Tibial artery (tissue), 4 donors: ENCODE measurements around the gene ZNF2.

Experiments
- DNase-seq, 2 donors: peaks; one replicate each; pipeline ENCODE4 v3.0.0-alpha.2; 2019
- H3K27ac ChIP-seq, 2 donors: fragments of 200-600 bp; sonication (generic) in 1 of 2; 1 replicate in 1 of 2; 2 replicates in 1 of 2; pipeline ENCODE4 v1.5.1; 2018 to 2019; ENCODE audit warnings: mild to moderate bottlenecking in 1 of 2
- H3K27me3 ChIP-seq, 2 donors: fragments of 200-600 bp; sonication (generic) in 1 of 2; one replicate each; pipeline versions ENCODE4 v1.5.1 to v1.6.0; 2016 to 2019
- H3K36me3 ChIP-seq, 3 donors: fragments of 200-600 bp; sonication (generic) in 2 of 3; one replicate each; pipeline ENCODE4 v1.5.1; 2016 to 2019; ENCODE audit warnings: mild to moderate bottlenecking in 2 of 3
- H3K4me1 ChIP-seq, 4 donors: fragments of 200-600 bp; sonication (generic) in 2 of 4; 1 replicate in 3 of 4; 2 replicates in 1 of 4; pipeline ENCODE4 v1.5.1; 2016 to 2019
- H3K4me3 ChIP-seq, 2 donors: fragments of 200-600 bp; sonication (generic) in 1 of 2; 1 replicate in 1 of 2; 2 replicates in 1 of 2; pipeline ENCODE4 v1.5.1; 2018 to 2019; ENCODE audit warnings: mild to moderate bottlenecking in 2 of 2
- H3K9me3 ChIP-seq, 3 donors: fragments of 200-600 bp; sonication (generic) in 1 of 3; one replicate each; pipeline ENCODE4 v1.5.1; 2016 to 2019
- intact Hi-C: fragments of 100-400 bp; cut with DNase I; formaldehyde crosslinking; loops from one replicate; pipeline ENCODE4 v1.15.0; 2023; ENCODE audit warnings: low total_unique reads
- TF ChIP-seq, protein P1 (sequence below), 2 experiments: fragments of 200-600 bp in 1 of 2; fragments of 450-650 bp in 1 of 2; IDR thresholded peaks; one replicate each; pipeline ENCODE4 v1.5.1; 2017 to 2019; ENCODE audit warnings: antibody characterized with exemption in 2 of 2, mild to moderate bottlenecking in 1 of 2, moderate library complexity in 1 of 2

The ZNF2 gene

DNA sequence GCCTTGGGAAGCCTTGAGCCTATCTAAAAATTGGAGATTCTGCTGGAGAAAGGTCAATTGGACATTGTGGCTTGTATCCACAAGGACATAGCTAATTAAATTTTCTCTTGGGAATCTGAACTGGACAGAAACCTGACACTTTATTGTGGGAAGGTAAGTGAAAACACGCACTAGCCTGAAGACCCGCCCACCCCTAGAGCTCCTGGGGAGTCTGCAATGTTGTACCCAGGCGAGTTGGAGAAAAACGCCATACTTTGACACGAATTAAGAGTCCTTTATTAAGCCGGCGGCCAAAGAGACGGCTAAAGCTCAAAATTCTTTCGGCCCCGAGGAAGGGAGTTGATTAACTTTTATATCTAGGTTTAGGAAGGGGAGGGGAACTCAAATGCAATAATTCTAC, 40.5 kb downstream of the ZNF2 start:
- TF ChIP-seq, protein P1, sequence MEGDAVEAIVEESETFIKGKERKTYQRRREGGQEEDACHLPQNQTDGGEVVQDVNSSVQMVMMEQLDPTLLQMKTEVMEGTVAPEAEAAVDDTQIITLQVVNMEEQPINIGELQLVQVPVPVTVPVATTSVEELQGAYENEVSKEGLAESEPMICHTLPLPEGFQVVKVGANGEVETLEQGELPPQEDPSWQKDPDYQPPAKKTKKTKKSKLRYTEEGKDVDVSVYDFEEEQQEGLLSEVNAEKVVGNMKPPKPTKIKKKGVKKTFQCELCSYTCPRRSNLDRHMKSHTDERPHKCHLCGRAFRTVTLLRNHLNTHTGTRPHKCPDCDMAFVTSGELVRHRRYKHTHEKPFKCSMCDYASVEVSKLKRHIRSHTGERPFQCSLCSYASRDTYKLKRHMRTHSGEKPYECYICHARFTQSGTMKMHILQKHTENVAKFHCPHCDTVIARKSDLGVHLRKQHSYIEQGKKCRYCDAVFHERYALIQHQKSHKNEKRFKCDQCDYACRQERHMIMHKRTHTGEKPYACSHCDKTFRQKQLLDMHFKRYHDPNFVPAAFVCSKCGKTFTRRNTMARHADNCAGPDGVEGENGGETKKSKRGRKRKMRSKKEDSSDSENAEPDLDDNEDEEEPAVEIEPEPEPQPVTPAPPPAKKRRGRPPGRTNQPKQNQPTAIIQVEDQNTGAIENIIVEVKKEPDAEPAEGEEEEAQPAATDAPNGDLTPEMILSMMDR (IDR thresholded peaks at IDR 0.05), result no peak
- H3K4me3 ChIP-seq, result peak overlapping the region in 1 of 2 donors; percentile 67
- peaks cover 0 to 24% (median 9%) of the 10 kb centered on the region in 4 donors for H3K4me1 ChIP-seq
- intact Hi-C loops, result no loop called here
- H3K27me3 ChIP-seq, result no peaks in the 10 kb centered on the region
- peaks cover 0 to 13% (median under 1%) of the 10 kb centered on the region in 3 donors for H3K9me3 ChIP-seq
- no peak for DNase-seq
- peaks cover 9 to 19% (median 10%) of the 10 kb centered on the region in 3 donors for H3K36me3 ChIP-seq
- H3K27ac ChIP-seq, result no peak overlapping the region

DNA sequence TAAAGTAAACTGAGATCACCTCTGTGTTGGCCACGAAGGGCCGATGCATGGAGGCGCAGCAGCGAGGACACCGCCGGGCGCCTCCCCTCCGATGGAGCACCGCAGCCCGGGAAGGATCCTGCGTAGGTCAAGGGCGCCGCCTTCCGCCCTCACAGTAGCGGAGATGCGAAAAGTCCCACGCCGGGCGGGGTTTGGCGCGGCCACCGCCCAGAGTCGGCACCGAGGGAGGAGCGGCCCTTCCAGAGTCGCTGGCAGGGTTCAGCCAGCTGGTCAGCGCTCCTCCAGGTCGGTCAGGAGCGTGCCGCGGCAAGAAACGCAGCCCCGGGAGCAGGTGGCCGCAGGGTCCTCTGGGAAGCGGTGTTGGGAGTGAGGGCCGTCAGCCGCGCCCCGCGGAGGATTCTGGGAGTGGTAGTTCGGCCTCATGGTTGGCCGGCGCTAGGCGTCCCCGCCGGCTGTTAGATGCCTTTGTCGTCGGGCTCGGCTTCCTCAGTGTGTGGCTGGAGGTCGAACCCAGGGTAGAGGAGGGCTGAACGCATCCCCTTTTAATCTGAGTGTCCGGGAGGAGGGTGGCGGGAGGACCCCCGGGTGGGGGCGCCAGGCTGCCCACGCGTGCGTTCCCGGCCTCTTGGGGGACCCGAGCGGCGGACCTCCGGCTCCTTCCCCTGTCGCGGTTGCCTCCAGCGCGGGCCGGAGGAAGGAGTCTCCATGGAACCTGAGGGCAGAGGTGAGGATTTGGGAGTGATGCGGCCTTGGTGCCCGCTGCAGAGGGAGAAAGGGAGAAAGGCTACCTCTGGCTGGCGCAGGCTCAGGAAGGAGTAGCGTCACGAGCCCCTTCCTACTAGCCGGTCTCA, 41.7 kb downstream of the ZNF2 start, which contains the start of gene ZNF892:
TSS of gene ZNF892 (plus strand) at position 411 of the 851 bp plus-strand sequence. CDS start at position 706, 295 bp downstream.
- Histone ChIP-seq H3K27me3 (no peaks in the 10 kb centered on the region), H3K4me1 (peaks cover 0 to 24% (median 9%) of the 10 kb centered on the region in 4 donors), H3K27ac (peak within 1 kb of the TSS; percentile 93), H3K9me3 (peaks cover 0 to 25% (median 13%) of the 10 kb centered on the region in 3 donors), H3K36me3 (peaks cover 21 to 31% (median 23%) of the 10 kb centered on the region in 3 donors), H3K4me3 (peak within 1 kb of the TSS; percentile 64 to 67)
- TF ChIP-seq, protein P1 (IDR thresholded peaks at IDR 0.05), result peak in 1 of 2 experiments; percentile 21
- intact Hi-C loops, result no loop called here
- DNase-seq, result peak; percentile 90 to 93

- intact Hi-C loops, result no loop called here
- H3K4me3 ChIP-seq, result peak overlapping the region; percentile 64 to 67
These were observed 42.5 kb downstream of the ZNF2 start for GRCh38 chr2:95208106-95208505.

DNA sequence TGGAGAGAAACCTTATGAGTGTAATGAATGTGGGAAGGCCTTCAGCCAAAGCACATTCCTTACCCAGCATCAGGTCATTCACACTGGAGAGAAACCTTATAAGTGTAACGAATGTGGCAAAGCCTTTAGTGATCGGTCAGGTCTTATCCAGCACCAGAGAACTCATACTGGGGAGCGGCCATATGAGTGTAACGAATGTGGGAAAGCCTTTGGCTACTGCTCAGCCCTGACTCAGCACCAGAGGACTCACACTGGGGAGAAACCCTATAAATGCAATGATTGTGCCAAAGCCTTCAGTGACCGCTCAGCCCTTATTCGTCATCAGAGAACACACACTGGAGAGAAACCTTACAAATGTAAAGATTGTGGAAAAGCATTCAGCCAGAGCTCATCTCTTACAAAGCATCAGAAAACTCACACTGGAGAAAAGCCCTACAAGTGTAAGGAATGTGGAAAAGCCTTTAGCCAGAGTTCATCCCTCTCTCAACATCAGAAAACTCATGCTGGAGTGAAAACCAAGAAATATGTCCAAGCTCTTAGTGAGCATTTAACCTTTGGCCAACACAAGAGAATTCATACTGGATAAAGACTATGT, 49.5 kb downstream of the ZNF2 start:
- Histone ChIP-seq H3K27me3 (no peaks in the 10 kb centered on the region), H3K4me3 (no peak overlapping the region), H3K27ac (no peak overlapping the region), H3K36me3 (peaks cover 96 to 100% (median 97%) of the 10 kb centered on the region in 3 donors), H3K9me3 (peaks cover 31 to 98% (median 84%) of the 10 kb centered on the region in 3 donors), H3K4me1 (no peaks in the 10 kb centered on the region)
- intact Hi-C loops, result no loop called here
- TF ChIP-seq, protein P1 (IDR thresholded peaks at IDR 0.05), result no peak
- DNase-seq, result no peak

More at GRCh38 chr2:95208106-95208505, 42.5 kb downstream of the ZNF2 start:
- peaks cover 29 to 39% (median 30%) of the 10 kb centered on the region in 3 donors for H3K36me3 ChIP-seq
- H3K27ac ChIP-seq, result peak overlapping the region; percentile 93
- TF ChIP-seq, protein P1 (IDR thresholded peaks at IDR 0.05), result no peak
- H3K4me1 ChIP-seq, result peaks cover 0 to 24% (median 9%) of the 10 kb centered on the region in 4 donors
- DNase-seq, result no peak
- H3K27me3 ChIP-seq, result no peaks in the 10 kb centered on the region
- peaks cover 0 to 33% (median 19%) of the 10 kb centered on the region in 3 donors for H3K9me3 ChIP-seq

GRCh38 chr2:95220449-95220848, 54.8 kb downstream of the ZNF2 start:
- Histone ChIP-seq H3K27me3 (no peaks in the 10 kb centered on the region), H3K4me1 (no peaks in the 10 kb centered on the region), H3K27ac (no peak overlapping the region), H3K36me3 (peaks cover 67 to 93% (median 87%) of the 10 kb centered on the region in 3 donors), H3K9me3 (peaks cover 20 to 99% (median 84%) of the 10 kb centered on the region in 3 donors), H3K4me3 (no peak overlapping the region)
- intact Hi-C loops, result no loop called here
- TF ChIP-seq, protein P1 (IDR thresholded peaks at IDR 0.05), result no peak
- no peak for DNase-seq
